NCI-H1105 (cell line): ENCODE results near the gene HIPK1.
A peak's percentile ranks its signal among the peaks of the same experiment; 100 is the strongest.

ENCODE experiments used
- DNase-seq: peaks from one replicate; lab custom pipeline; 2025; lab: John Stamatoyannopoulos, UW

Gene HIPK1

DNA sequence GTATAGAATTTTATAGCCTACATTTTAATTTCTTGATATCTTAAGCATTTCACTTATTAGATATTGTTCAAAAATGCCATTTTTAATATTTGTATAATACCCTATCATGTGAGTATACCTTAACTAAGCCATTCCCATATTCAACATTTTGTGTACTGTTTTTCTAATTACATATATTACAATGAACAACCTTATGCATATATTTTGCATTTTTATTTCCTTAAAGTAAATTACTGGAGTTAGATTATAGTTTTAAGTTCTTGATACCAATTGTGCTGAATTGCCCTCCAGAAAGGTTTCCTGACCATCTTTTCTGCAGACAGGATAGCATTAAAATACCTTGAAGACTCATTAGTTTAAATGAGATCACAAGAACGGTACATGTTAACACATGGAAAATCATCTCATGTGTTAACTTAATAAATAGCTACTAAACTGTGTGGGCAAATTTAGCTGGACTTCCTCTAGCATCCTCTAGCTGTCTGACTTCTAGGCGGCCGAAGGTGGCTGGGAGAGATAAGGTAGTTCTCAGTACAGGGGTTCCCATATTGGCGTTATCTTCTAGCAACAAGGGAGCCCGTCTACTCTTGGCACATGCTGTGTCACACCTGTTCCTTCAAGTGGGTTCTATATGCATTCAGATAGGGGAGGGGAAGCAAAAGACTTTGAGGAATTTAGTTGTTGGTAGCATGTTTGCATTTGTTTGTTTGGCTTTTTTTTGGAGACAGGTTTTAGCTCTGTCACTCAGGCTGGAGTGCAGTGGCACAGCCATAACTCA is 15.0 kb upstream of the HIPK1 start:
- DNase-seq: no peak

DNA sequence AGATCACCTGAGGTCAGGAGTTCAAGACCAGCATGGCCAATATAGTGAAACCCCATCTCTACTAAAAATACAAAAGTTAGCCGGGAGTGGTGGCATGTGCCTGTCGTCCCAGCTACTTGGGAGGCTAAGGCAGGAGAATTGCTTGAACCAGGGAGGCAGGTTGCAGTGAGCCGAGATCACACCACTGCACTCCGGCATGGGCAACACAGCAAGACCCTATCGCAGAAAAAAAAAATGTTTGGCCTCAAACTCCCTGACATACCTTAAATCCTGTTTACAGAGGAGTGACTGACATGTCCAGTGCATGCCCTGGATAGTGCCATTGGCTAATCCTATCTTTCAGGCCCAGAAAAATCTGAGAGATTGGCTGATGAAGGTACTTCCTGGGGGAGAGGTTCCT is 12.2 kb upstream of the HIPK1 start:
- DNase-seq: no peak

DNA sequence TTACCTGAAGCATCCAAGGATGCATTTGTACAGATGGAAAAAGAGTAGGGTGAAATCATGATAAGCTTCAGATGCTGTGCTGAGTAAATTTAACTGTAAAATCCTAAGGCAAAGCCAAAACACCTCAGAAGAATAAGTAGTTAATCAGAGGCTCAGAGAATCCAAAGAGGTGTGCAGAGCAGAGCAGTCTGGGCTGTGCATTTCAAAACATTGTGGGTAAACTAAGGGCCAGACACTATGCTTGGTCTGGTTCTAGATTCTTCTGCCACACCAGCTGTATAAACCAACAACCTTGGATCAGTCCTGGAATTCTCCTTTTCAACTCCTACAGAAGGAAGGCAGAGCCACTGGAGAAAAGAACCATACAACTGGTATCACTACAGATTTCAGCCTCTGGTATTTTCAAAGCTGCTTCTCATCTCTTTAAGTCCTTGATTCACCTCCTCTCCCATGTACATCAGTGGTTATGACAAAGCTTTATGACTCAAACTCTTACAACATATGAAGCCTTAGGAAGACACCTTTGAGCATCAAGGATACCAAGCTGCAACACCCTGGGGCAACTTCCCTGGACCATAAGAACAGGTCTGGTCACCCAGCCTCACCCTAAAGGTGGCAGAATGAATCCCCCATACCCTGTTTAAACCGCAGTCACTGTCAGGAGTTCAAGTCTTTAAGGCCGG is 11.6 kb upstream of the HIPK1 start:
- DNase-seq: no peak

DNA sequence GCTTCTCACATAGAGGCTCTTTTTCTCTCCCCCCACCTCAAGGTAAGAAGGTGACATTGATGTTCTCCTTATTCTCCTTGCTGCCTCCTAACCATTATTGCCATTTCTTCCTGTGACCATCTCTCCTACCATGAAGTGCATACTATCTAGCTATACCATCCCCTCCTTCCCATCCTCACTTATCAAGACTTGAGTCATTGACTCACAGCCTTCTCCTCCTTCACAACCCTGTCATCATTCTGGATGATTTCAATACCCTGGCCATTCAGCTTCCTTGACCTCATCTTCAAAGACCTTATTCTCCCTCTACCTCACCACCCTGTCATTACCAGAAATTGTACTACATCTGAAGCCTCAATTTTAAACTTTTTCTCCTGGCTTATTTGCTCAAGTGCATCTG is 10.9 kb upstream of the HIPK1 start:
- no peak for DNase-seq

DNA sequence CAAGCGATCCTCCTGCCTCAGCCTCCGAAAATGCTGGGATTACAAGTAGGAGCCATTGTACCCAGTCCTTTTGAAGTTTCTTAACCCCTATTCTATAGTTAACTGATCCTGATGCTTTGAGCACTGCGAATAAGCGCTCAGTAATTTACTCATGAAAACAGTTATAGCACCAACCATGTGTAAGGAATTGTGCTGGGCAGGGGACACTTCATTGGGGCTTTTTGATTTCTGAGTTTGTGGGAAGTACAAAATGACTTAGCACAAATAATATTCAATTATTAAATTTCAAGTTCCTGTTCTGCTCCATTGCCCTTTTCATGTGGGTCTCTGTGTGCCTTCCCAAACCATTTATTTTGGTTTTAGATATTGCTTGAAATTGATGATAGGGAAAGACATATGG is 6.2 kb upstream of the HIPK1 start:
- no peak for DNase-seq

DNA sequence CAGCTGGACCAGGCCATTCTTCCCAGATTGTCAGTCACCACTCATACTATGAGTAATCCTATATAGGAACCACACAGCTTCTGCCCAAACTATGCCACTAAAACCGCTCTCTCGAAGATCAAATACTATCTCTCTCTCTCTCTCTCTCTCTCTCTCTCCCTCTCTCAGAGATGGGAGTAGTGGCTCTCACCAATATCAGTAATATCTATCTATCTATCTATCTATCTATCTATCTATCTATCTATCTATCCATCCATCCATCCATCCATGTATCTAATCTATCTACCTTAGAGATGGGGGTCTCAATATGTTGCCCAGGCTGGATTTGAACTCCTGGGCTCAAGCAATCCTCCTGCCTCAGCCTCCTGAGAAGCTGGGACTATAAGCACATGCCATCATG is 4.7 kb upstream of the HIPK1 start:
- no peak for DNase-seq

DNA sequence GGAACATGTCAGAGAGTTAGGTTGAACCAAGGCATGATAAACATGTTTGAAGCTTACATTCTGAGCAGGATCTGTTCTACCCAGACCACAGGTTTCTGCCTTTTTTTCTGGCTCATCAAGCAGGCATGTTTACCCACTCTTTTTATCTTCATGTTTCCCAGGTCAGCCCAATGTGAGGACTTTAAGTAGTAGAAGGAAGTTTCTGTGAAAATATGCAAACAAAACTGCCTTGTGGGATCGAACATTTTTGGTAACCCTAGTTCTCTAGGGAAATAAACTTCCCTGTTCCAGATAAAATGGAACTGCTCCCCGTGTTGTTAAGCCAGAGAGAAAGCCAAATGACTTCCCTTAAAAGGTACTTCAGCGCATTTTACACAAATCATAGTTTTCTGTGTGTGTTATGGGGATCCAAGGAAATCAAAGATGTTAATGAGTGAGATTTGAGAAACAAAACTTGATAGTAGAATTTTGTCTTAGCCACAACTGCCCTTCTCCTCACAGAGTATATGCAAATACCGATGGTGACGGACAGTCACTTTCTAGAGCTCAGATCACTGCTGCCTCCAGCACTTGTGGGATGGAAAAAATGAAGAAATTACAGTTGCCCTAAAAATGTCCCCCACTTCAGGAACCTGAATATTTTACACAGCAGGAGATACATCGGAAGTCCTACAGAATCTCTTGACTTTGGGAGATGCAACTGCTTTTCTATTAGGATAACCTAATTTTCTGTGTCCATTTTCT is 765 bp upstream of the HIPK1 start:
- DNase-seq: no peak

DNA sequence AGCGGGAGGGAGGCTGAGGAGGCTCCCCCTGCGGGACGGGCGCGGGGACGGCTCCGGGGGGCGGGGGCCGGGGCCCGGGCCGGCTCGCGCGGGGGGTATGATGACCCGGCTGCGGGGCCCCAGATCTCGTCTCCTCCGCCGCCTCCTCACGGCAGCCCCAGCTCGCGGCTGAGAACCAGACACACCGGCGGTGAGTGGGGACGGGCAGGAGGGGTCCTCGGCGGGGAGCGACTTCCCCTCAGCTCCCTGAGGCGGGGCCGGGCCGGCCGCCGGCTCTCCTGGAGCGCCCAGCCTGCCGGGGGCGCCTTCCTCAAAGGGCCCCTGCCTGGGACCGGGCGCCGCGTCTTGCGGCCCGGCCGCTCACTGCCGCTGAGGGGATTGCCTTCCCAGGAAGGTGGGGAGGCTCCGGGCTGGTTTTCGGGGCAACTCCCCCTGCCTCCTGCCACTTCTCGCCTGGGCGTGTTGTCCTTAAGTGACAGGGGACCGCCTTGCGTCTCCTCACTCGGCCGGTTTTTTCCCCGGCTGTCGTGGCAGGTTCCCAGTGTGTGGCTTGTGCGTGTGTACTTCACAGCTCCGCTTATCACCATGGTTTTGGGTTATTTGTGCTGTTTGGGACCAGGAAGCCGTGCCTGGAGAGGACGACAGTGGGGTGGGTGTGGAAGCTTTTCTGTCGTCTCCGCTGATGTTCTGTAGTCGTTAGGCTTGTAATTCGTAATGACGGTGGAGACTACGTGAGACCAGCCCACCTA is 800 bp downstream of the HIPK1 start:
- DNase-seq: peak; percentile 20

DNA sequence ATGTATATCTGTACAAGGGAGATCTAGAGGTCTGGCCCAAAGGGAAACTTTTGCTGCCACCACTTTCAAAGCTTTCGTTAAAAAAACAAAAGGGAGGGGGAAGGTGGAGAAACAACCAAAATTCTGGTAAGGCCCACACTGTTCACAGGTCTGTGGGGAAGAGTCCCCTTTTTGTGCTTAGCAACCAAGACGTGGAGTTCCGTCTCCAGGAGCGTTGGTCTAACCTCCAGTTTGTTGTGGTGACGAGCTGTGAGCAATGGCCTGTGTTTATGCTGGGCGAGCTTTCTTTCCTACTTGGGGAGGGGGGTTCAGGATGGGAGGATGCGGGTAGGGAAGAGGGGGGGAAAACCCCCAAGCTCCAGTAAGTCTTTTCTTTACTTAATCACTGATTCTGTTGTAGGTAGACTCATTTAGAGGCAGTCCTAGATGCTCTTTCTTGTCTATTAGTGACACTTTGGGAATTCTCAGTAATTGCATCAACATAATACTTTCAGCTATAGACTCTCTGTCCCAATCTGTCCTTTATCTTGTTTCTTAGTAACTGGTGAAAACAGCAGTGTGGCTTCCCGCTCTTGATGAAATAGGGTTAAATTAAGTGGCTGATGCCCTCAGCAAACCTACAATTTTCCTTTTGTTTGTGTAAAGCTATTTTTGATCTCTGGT is 1.5 kb downstream of the HIPK1 start:
- DNase-seq: no peak

DNA sequence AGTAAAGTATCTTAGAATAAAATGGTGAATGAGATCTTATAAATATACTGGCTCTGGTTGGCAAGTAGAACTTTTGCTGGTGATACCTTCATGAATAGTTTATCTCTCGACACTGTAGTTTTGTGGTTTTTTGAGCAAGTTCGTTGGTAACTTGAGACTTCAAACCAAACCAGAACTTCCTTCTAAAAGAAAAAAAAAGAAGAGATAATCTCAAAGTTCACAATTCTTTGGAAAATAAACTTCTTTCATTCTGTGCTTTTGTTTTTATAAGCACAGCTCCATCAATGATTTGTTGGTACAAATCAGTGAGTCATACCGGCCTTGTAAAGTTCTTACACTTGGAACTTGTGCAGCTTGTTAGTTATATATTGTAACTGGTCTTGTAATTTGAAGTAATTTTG is 2.3 kb downstream of the HIPK1 start:
- DNase-seq: no peak

DNA sequence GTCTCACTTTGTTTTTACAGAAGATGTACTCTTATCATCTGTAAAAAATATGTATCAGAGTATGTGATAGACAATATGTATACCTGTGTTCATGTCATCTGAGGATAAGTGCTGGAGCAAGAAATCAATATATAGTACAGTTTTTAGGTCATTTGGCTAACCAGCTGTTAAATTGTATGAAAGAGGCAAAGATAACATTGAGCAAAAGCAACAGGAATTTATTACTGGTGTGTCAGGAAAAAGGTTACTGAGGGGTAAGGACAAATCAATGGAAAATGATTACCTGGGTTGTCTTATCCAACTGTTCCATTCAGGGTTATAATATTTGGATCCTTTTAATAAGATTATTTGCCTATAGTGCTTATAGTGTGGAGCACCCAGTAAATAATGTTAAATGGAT is 4.9 kb downstream of the HIPK1 start:
- no peak for DNase-seq

DNA sequence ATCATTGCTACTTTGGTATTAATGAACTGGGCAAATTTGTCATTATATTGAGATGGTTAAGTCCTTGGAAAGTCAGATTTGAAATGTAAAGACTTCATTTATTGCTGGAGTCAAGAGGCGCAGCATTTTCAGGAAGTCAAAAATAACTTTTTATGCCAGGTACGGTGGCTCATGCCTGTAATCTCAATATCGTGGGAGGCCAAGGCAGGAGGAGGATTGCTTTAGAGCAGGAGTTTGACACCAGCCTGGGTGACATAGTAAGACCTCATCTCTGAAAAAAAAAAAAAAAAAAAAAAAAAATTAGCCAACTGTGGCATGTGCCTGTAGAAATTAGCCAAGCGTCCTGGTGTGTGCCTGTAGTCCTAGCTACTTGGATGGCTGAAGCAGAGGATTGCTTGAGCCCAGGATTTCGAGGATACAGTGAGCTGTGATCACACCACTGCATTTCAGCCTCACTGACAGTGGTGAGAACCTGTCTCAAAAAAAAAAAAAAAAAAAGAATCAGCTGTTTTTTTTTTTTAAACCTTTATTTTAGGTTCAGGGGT is 5.5 kb downstream of the HIPK1 start:
- no peak for DNase-seq

DNA sequence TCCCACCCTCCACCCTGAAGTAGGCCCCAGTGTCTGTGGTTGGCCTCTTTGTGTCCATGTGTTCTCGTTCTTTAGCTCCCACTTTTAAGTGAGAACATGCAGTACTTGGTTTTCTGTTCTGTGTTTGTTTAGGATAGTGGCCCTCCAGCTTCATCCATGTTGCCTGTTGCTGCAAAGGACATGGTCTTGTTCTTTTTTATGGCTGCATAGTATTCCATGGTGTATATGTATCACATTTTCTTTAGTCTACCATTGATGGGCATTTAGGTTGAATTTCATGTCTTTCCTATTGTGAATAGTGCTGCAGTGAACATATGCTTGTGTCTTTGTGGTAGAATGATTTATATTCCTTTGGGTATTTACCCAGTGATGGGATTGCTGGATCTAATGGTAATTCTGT is 6.1 kb downstream of the HIPK1 start:
- no peak for DNase-seq

DNA sequence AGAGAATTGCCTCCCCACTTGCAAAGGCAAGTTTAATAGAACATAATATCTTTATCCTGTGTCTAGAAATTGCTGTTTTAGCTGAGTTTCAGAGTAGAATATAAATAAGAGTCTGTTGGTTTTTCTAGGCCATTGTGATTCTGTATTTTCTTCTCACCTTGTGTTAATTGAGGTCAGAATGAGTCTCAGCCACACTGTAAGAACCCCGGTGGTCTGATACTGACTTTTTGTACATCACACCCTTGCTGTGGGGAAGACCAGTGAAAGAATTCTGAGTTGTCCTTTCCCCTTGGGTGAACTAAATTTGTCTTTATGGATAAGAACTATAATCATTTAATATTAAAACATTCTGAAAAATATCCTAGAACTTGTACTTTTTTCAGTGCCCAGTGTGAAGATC is 6.8 kb downstream of the HIPK1 start:
- DNase-seq: no peak

DNA sequence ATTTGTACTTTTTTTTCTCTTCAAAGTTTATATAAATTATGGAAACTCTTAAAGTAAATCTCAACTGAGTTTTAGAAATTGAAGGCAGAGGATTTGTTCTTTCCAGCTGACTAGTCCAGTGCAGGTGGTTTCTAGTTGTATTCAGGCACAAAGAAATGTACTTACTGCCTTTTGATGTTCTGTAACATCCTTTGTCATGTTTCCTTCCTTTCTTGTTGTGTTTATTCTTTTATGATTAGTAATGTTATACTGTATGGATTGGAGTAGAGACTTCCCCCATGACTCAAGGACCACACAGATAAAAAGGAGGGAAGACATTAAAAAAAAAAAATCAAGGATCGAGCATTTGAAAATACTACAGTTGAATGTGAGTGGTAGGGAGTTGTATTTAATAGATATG is 8.0 kb downstream of the HIPK1 start:
- no peak for DNase-seq

DNA sequence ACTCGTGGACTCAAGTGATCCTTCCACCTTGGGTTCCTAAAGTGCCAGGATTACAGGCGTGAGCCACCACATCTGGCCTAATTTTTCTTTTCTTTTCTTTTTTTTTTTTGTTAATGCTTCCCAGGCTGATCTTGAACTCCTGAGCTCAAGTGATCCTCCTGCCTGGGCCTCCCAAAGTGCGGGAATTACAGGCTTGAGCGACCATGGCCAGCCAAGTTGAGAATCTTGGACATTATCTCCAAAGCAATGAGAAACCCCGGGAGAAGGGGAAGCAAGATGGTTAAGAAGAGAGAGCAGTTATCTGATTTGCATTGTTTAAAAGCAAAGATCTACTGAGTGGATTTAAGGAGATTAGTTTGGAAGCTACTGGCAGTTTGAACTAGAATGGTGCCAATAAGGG is 9.1 kb downstream of the HIPK1 start:
- no peak for DNase-seq

DNA sequence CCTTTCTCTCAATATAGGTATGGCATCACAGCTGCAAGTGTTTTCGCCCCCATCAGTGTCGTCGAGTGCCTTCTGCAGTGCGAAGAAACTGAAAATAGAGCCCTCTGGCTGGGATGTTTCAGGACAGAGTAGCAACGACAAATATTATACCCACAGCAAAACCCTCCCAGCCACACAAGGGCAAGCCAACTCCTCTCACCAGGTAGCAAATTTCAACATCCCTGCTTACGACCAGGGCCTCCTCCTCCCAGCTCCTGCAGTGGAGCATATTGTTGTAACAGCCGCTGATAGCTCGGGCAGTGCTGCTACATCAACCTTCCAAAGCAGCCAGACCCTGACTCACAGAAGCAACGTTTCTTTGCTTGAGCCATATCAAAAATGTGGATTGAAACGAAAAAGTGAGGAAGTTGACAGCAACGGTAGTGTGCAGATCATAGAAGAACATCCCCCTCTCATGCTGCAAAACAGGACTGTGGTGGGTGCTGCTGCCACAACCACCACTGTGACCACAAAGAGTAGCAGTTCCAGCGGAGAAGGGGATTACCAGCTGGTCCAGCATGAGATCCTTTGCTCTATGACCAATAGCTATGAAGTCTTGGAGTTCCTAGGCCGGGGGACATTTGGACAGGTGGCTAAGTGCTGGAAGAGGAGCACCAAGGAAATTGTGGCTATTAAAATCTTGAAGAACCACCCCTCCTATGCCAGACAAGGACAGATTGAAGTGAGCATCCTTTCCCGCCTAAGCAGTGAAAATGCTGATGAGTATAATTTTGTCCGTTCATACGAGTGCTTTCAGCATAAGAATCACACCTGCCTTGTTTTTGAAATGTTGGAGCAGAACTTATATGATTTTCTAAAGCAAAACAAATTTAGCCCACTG is 11.5 kb downstream of the HIPK1 start:
- no peak for DNase-seq

DNA sequence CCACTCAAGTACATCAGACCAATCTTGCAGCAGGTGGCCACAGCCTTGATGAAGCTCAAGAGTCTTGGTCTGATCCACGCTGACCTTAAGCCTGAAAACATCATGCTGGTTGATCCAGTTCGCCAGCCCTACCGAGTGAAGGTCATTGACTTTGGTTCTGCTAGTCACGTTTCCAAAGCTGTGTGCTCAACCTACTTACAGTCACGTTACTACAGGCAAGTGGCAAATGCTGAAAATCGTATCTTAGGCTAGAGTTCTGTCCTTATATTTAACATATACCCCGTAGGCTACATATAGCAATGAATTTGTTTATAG is 12.1 kb downstream of the HIPK1 start:
- no peak for DNase-seq

DNA sequence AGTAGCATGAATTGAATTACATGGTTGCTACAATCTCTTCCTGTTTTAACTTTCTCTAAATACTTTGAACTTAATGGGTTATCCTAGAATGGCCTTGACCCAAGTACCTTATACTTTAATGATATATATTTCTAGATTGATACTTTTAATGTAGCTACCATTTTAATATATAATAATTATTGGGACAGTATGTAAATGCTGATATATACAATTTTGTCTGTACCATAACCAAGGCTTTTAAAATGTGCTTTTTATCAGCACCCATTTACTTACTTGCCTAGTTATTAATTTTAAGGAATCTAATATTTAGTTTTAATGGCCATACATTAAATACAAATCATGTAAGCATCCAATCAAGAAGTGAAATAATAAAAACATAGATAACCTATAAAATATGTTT is 13.4 kb downstream of the HIPK1 start:
- DNase-seq: no peak

DNA sequence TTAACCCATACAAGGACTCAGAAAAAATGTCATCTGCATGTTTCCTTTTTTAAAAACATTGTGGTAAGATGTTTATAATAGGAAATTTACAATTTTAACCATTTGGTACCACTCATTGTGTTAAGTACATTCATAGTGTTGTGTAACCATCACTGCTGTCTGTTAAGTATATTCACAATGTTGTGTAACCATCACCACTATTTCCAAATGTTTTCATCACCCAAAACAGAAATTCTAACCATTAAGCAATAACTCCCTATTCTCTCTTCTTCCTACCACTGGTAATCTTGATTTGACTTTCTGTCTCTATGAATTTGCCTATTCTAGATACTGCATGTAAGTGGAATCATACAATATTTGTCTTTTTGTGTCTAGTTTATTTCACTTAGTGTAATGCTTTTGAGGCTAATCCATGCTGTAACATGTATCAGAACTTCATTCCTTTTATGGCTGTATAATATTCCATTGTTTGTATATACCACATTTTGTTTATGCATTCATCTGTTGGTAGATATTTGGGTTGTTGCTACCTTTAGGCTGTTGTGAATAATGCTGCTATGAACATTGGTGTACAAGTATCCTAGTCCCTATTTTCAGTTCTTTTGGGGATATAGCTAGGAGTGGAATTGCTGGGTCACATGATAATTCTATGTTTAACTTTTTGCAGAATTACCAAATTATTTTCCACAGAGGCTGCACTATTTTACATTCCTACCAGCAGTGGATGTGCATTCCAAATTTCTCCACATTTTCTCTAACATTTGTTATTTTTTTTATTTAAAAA is 14.1 kb downstream of the HIPK1 start:
- DNase-seq: no peak
